ENCODE data around the gene PLCL1. TPM values are rescaled to one million over a fixed set of nuclear protein-coding genes. Genes with fewer than 3 reads are reported as not detected.

The PLCL1 gene
- polyA plus RNA-seq, 1 donor from 2014 or later = 0.23 TPM

- H3K27ac Mint-ChIP-seq = no peak overlapping the region
- peaks cover 0 to 9% (median 0%) of the 10 kb centered on the region in 3 donors for H3K9me3 Mint-ChIP-seq
- H3K36me3 Mint-ChIP-seq = no peaks in the 10 kb centered on the region
- no peaks in the 10 kb centered on the region for H3K4me1 Mint-ChIP-seq
- no peak overlapping the region for H3K4me3 Mint-ChIP-seq
- H3K27me3 Mint-ChIP-seq = peaks cover 7% of the 10 kb centered on the region
Measured at GRCh38 chr2:197904446-197904845, 100.1 kb downstream of the PLCL1 start.

GRCh38 chr2:197908156-197908555, 103.8 kb downstream of the PLCL1 start:
- no peaks in the 10 kb centered on the region for H3K36me3 Mint-ChIP-seq
- H3K27ac Mint-ChIP-seq = no peak overlapping the region
- no peak overlapping the region for H3K4me3 Mint-ChIP-seq
- H3K9me3 Mint-ChIP-seq = peaks cover 0 to 9% (median 0%) of the 10 kb centered on the region in 3 donors
- H3K4me1 Mint-ChIP-seq = no peaks in the 10 kb centered on the region
- H3K27me3 Mint-ChIP-seq = peaks cover 4% of the 10 kb centered on the region

GRCh38 chr2:197908990-197909776, 104.8 kb downstream of the PLCL1 start:
- no peak overlapping the region for H3K4me3 Mint-ChIP-seq
- no peaks in the 10 kb centered on the region for H3K36me3 Mint-ChIP-seq
- no peaks in the 10 kb centered on the region for H3K4me1 Mint-ChIP-seq
- H3K27me3 Mint-ChIP-seq = peaks cover 4% of the 10 kb centered on the region
- H3K27ac Mint-ChIP-seq = no peak overlapping the region
- H3K9me3 Mint-ChIP-seq = peaks cover 0 to 9% (median 0%) of the 10 kb centered on the region in 3 donors

GRCh38 chr2:197911667-197912066, 107.3 kb downstream of the PLCL1 start:
- peaks cover 3% of the 10 kb centered on the region for H3K27me3 Mint-ChIP-seq
- H3K4me3 Mint-ChIP-seq = no peak overlapping the region
- H3K36me3 Mint-ChIP-seq = no peaks in the 10 kb centered on the region
- H3K4me1 Mint-ChIP-seq = no peaks in the 10 kb centered on the region
- H3K9me3 Mint-ChIP-seq = peaks cover 0 to 5% (median 0%) of the 10 kb centered on the region in 3 donors
- no peak overlapping the region for H3K27ac Mint-ChIP-seq

- Mint-ChIP-seq H3K27ac (no peak overlapping the region), H3K4me3 (no peak overlapping the region), H3K4me1 (no peaks in the 10 kb centered on the region), H3K27me3 (no peaks in the 10 kb centered on the region), H3K36me3 (no peaks in the 10 kb centered on the region), H3K9me3 (peaks cover 0 to 2% (median 0%) of the 10 kb centered on the region in 3 donors)
Measured at GRCh38 chr2:197913084-197913483, 108.7 kb downstream of the PLCL1 start.

- Mint-ChIP-seq H3K4me3 (no peak overlapping the region), H3K36me3 (no peaks in the 10 kb centered on the region), H3K4me1 (no peaks in the 10 kb centered on the region), H3K9me3 (peaks cover 0 to 2% (median 0%) of the 10 kb centered on the region in 3 donors), H3K27me3 (no peaks in the 10 kb centered on the region), H3K27ac (no peak overlapping the region)
Measured at GRCh38 chr2:197914778-197915177, 110.4 kb downstream of the PLCL1 start.

- Mint-ChIP-seq H3K4me3 (no peak overlapping the region), H3K36me3 (no peaks in the 10 kb centered on the region), H3K4me1 (no peaks in the 10 kb centered on the region), H3K9me3 (peaks cover 0 to 4% (median 0%) of the 10 kb centered on the region in 3 donors), H3K27me3 (no peaks in the 10 kb centered on the region), H3K27ac (no peak overlapping the region)
Measured at GRCh38 chr2:197915548-197916265, 111.3 kb downstream of the PLCL1 start.

GRCh38 chr2:197919487-197919886, 115.1 kb downstream of the PLCL1 start:
- Mint-ChIP-seq H3K36me3 (no peaks in the 10 kb centered on the region), H3K4me3 (no peak overlapping the region)

GRCh38 chr2:197920088-197920487, 115.7 kb downstream of the PLCL1 start:
- H3K27ac Mint-ChIP-seq = no peak overlapping the region
- no peaks in the 10 kb centered on the region for H3K36me3 Mint-ChIP-seq
- H3K4me1 Mint-ChIP-seq = no peaks in the 10 kb centered on the region
- no peak overlapping the region for H3K4me3 Mint-ChIP-seq
- peaks cover 0 to 2% (median 0%) of the 10 kb centered on the region in 3 donors for H3K9me3 Mint-ChIP-seq
- no peaks in the 10 kb centered on the region for H3K27me3 Mint-ChIP-seq

More at GRCh38 chr2:197919487-197919886, 115.1 kb downstream of the PLCL1 start:
- Mint-ChIP-seq H3K4me1 (no peaks in the 10 kb centered on the region), H3K9me3 (peaks cover 0 to 2% (median 0%) of the 10 kb centered on the region in 3 donors), H3K27me3 (no peaks in the 10 kb centered on the region), H3K27ac (no peak overlapping the region)

GRCh38 chr2:197920592-197921201, 116.3 kb downstream of the PLCL1 start:
- Mint-ChIP-seq H3K36me3 (no peaks in the 10 kb centered on the region), H3K27ac (no peak overlapping the region), H3K4me1 (no peaks in the 10 kb centered on the region), H3K27me3 (no peaks in the 10 kb centered on the region), H3K9me3 (peaks cover 0 to 2% (median 0%) of the 10 kb centered on the region in 3 donors), H3K4me3 (no peak overlapping the region)

GRCh38 chr2:197924483-197924882, 120.1 kb downstream of the PLCL1 start:
- H3K27ac Mint-ChIP-seq = no peak overlapping the region
- no peaks in the 10 kb centered on the region for H3K27me3 Mint-ChIP-seq
- H3K9me3 Mint-ChIP-seq = peaks cover 0 to 2% (median 0%) of the 10 kb centered on the region in 3 donors
- H3K4me3 Mint-ChIP-seq = no peak overlapping the region
- H3K4me1 Mint-ChIP-seq = no peaks in the 10 kb centered on the region
- H3K36me3 Mint-ChIP-seq = no peaks in the 10 kb centered on the region

GRCh38 chr2:197925204-197925603, 120.8 kb downstream of the PLCL1 start:
- H3K27me3 Mint-ChIP-seq = no peaks in the 10 kb centered on the region
- no peaks in the 10 kb centered on the region for H3K9me3 Mint-ChIP-seq
- H3K4me3 Mint-ChIP-seq = no peak overlapping the region
- H3K36me3 Mint-ChIP-seq = no peaks in the 10 kb centered on the region
- no peaks in the 10 kb centered on the region for H3K4me1 Mint-ChIP-seq
- no peak overlapping the region for H3K27ac Mint-ChIP-seq

GRCh38 chr2:197925976-197926375, 121.6 kb downstream of the PLCL1 start:
- Mint-ChIP-seq H3K36me3 (no peaks in the 10 kb centered on the region), H3K9me3 (no peaks in the 10 kb centered on the region), H3K4me3 (no peak overlapping the region), H3K27ac (no peak overlapping the region), H3K4me1 (no peaks in the 10 kb centered on the region), H3K27me3 (no peaks in the 10 kb centered on the region)

GRCh38 chr2:197926673-197927072, 122.3 kb downstream of the PLCL1 start:
- Mint-ChIP-seq H3K27me3 (no peaks in the 10 kb centered on the region), H3K36me3 (no peaks in the 10 kb centered on the region), H3K27ac (no peak overlapping the region), H3K9me3 (no peaks in the 10 kb centered on the region), H3K4me3 (no peak overlapping the region), H3K4me1 (no peaks in the 10 kb centered on the region)

- Mint-ChIP-seq H3K27me3 (peaks cover 1% of the 10 kb centered on the region), H3K36me3 (no peaks in the 10 kb centered on the region), H3K4me3 (no peak overlapping the region), H3K9me3 (no peaks in the 10 kb centered on the region), H3K27ac (no peak overlapping the region), H3K4me1 (no peaks in the 10 kb centered on the region)
Measured at GRCh38 chr2:197927994-197928393, 123.6 kb downstream of the PLCL1 start.
